Large intestine (tissue), 3 donors: ENCODE data around the gene PRKAG2. TPM values are rescaled to one million over a fixed set of nuclear protein-coding genes. Genes with fewer than 3 reads are reported as not detected.
A peak's percentile ranks its signal among the peaks of the same experiment; 100 is the strongest.

Source experiments
- DNase-seq, 2 donors: peaks; one replicate each; pipeline versions ENCODE4 v3.0.0 to v3.0.0-alpha.2; 2013
- H3K27ac ChIP-seq: one replicate; pipeline ENCODE4 v1.5.1; 2013; ENCODE audit warnings: low read length
- H3K27me3 ChIP-seq: 2 replicates; pipeline ENCODE4 v1.6.1; 2013; ENCODE audit warnings: low read length; ENCODE audit not compliant: control insufficient read depth, insufficient read depth
- H3K36me3 ChIP-seq: 2 replicates; pipeline ENCODE4 v1.6.1; 2013; ENCODE audit warnings: low read length; ENCODE audit not compliant: control insufficient read depth, insufficient read depth
- H3K4me1 ChIP-seq: one replicate; pipeline ENCODE4 v1.6.1; 2013; ENCODE audit warnings: low read length; ENCODE audit not compliant: control insufficient read depth, insufficient read depth
- H3K4me3 ChIP-seq: one replicate; pipeline ENCODE4 v1.5.1; 2013; ENCODE audit warnings: low read length
- H3K9me3 ChIP-seq: one replicate; pipeline ENCODE4 v1.6.1; 2013; ENCODE audit warnings: mild to moderate bottlenecking, low read depth, low read length, moderate library complexity; ENCODE audit not compliant: control insufficient read depth
- WGBS: methylation state at CpG from one replicate; pipeline ENCODE4 v1.1.5; 2013; ENCODE audit warnings: low lambda C conversion rate; ENCODE audit not compliant: insufficient coverage; 5-methylcytosine and 5-hydroxymethylcytosine counted together
- polyA plus RNA-seq: library from polyadenylated mRNA; unstranded; fragments of 120-200 nt; gene quantifications from one replicate; pipeline ENCODE4 v1.2.1, GENCODE V29; 2013

The PRKAG2 gene
- polyA plus RNA-seq, 1 donor, result 50.9 TPM

GRCh38 chr7:151717918-151718317, 159.0 kb downstream of the PRKAG2 start:
- Histone ChIP-seq H3K27me3 (no peaks in the 10 kb centered on the region), H3K4me3 (no peak overlapping the region), H3K27ac (no peak overlapping the region), H3K9me3 (no peaks in the 10 kb centered on the region), H3K4me1 (peaks cover 39% of the 10 kb centered on the region), H3K36me3 (no peaks in the 10 kb centered on the region)
- no peak for DNase-seq
- no CpG with 5 or more reads among the region's 6 CpGs for WGBS

- H3K4me3 ChIP-seq, result no peak overlapping the region
- H3K36me3 ChIP-seq, result no peaks in the 10 kb centered on the region
- no peak for DNase-seq
- H3K27ac ChIP-seq, result no peak overlapping the region
- peaks cover 36% of the 10 kb centered on the region for H3K4me1 ChIP-seq
- no peaks in the 10 kb centered on the region for H3K27me3 ChIP-seq
- WGBS, result no CpG with 5 or more reads among the region's 5 CpGs
- no peaks in the 10 kb centered on the region for H3K9me3 ChIP-seq
These were observed 159.5 kb downstream of the PRKAG2 start for GRCh38 chr7:151717415-151717814.

DNA sequence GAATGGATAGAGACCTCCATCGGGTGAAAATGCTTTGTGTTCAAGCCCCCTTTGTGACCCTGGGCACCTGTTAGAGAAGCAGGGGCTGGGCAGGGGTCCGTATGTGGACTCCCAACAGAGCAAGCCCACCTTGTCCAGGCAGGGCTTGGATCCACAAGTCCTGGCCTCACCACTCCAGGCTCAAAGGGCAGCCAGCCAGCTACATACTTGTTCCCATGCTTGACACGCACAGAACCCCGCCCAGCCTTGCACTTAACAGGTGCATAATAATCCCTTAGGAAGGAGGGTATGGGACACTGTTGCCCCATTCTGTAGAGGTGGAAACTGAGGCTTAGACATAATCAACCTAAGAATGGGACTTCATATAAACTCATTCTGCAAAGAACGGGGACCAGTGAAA, 160.6 kb downstream of the PRKAG2 start:
- H3K9me3 ChIP-seq, result no peaks in the 10 kb centered on the region
- peaks cover 25% of the 10 kb centered on the region for H3K4me1 ChIP-seq
- peak; percentile 69 to 76 for DNase-seq
- no peaks in the 10 kb centered on the region for H3K36me3 ChIP-seq
- no peak overlapping the region for H3K4me3 ChIP-seq
- 20% methylated on average over 1 of the region's 5 CpGs for WGBS
- H3K27me3 ChIP-seq, result no peaks in the 10 kb centered on the region
- peak overlapping the region; percentile 60 for H3K27ac ChIP-seq

- Histone ChIP-seq H3K36me3 (no peaks in the 10 kb centered on the region), H3K4me3 (no peak overlapping the region), H3K9me3 (no peaks in the 10 kb centered on the region), H3K27ac (peak overlapping the region; percentile 60), H3K4me1 (peaks cover 24% of the 10 kb centered on the region), H3K27me3 (no peaks in the 10 kb centered on the region)
- DNase-seq, result peak; percentile 67 to 82
- WGBS, result 75% methylated on average over 2 of the region's 14 CpGs
These were observed 161.1 kb downstream of the PRKAG2 start for GRCh38 chr7:151715666-151716315.

DNA sequence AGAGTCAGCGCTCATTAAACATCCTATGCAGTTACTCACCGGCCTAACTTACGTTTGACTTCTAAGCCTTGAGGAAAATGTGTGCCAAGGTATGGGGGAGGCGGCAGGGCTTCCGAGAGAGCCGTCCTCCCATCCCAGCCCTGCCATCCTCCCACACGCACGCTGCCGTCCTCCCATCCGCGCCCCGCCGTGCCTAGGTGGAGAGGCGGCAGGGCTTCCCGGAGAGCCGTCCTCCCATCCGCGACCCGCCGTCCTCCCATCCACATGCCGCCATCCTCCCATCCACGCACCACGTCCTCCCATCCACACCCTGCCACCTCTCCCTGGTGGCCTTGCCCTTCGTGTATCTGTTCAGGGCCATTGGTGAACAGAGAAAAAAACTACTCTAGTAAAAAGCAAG, 162.7 kb downstream of the PRKAG2 start:
- H3K36me3 ChIP-seq, result no peaks in the 10 kb centered on the region
- H3K9me3 ChIP-seq, result no peaks in the 10 kb centered on the region
- H3K4me3 ChIP-seq, result no peak overlapping the region
- no peaks in the 10 kb centered on the region for H3K27me3 ChIP-seq
- no peak for DNase-seq
- H3K27ac ChIP-seq, result no peak overlapping the region
- peaks cover 29% of the 10 kb centered on the region for H3K4me1 ChIP-seq
- WGBS, result no CpG with 5 or more reads among the region's 24 CpGs

DNA sequence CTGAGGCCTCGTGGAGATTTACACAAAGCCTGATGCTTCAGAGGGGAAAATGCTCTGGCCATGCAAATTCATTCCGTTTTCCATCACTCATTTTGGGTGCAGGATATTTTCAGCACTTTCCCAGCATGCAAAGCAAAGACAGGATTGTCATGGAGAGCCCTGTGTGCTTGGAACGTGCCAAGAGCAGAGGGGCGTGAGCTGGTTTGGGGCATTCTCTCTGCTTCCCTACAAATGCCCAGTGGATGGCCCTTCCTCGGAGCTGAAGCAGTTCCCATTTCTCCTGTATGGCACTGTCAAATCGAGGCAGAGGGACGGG, 164.1 kb downstream of the PRKAG2 start:
- no peak overlapping the region for H3K4me3 ChIP-seq
- 100% methylated on average over 1 of the region's 7 CpGs for WGBS
- no peaks in the 10 kb centered on the region for H3K27me3 ChIP-seq
- H3K36me3 ChIP-seq, result peaks cover 3% of the 10 kb centered on the region
- peaks cover 29% of the 10 kb centered on the region for H3K4me1 ChIP-seq
- no peaks in the 10 kb centered on the region for H3K9me3 ChIP-seq
- H3K27ac ChIP-seq, result no peak overlapping the region
- no peak for DNase-seq

- H3K4me1 ChIP-seq, result peaks cover 29% of the 10 kb centered on the region
- no peak for DNase-seq
- no peak overlapping the region for H3K4me3 ChIP-seq
- no peaks in the 10 kb centered on the region for H3K27me3 ChIP-seq
- H3K36me3 ChIP-seq, result peaks cover 3% of the 10 kb centered on the region
- no peaks in the 10 kb centered on the region for H3K9me3 ChIP-seq
- WGBS, result no CpG with 5 or more reads among the region's 25 CpGs
- H3K27ac ChIP-seq, result no peak overlapping the region
These were observed 164.8 kb downstream of the PRKAG2 start for GRCh38 chr7:151711906-151712809.

GRCh38 chr7:151711435-151711872, 165.5 kb downstream of the PRKAG2 start:
- H3K4me1 ChIP-seq, result peaks cover 26% of the 10 kb centered on the region
- H3K27ac ChIP-seq, result peak overlapping the region; percentile 89
- H3K4me3 ChIP-seq, result no peak overlapping the region
- no CpG with 5 or more reads among the region's 3 CpGs for WGBS
- no peaks in the 10 kb centered on the region for H3K27me3 ChIP-seq
- H3K36me3 ChIP-seq, result peaks cover 3% of the 10 kb centered on the region
- no peak for DNase-seq
- H3K9me3 ChIP-seq, result no peaks in the 10 kb centered on the region

- WGBS, result no CpG with 5 or more reads among the region's 4 CpGs
- Histone ChIP-seq H3K36me3 (peaks cover 3% of the 10 kb centered on the region), H3K9me3 (no peaks in the 10 kb centered on the region), H3K27me3 (no peaks in the 10 kb centered on the region), H3K27ac (peak overlapping the region; percentile 89), H3K4me1 (peaks cover 22% of the 10 kb centered on the region), H3K4me3 (no peak overlapping the region)
- DNase-seq, result peak; percentile 88 to 89
These were observed 166.1 kb downstream of the PRKAG2 start for GRCh38 chr7:151710646-151711434.

DNA sequence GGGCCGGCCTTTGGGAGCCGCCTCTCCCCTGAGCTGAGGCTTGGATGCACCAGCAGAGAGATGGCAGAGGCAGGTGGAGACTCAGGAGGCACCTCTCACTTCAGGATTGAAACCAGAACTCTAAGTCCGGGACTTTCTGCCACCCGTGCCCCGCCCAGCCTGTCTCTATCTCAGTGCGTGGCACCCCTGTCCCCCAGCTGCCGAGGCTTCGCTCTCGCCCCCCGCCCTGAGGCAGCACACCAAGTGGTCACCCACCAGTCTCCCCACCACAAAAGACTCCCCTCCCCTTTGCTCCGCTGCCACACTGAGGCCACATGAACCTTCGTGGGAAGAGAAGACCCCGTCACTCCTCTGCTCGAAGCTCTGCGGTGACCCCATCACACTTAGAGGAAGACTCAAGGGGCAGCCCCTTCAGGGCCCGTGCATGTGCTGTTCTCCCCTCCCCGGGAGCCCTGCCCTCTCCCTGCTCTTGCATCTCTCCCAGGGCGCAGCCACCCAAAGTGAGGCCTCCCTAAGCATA, 166.7 kb downstream of the PRKAG2 start:
- no peaks in the 10 kb centered on the region for H3K9me3 ChIP-seq
- H3K27ac ChIP-seq, result peak overlapping the region; percentile 89
- peaks cover 21% of the 10 kb centered on the region for H3K4me1 ChIP-seq
- no peak overlapping the region for H3K4me3 ChIP-seq
- no peak for DNase-seq
- peaks cover 3% of the 10 kb centered on the region for H3K36me3 ChIP-seq
- no peaks in the 10 kb centered on the region for H3K27me3 ChIP-seq
- WGBS, result no CpG with 5 or more reads among the region's 18 CpGs
